HEK293T (cell line): ENCODE measurements around the gene LIMS4.
"Not testable (repeated sequence)": the region's sequence is repeated elsewhere in the genome, so short reads cannot be mapped to it uniquely, and the experiment has no call there.

Source experiments
- ARNT ChIP-seq: fragments of 450-650 bp; IDR thresholded peaks from 2 replicates; pipeline ENCODE4 v1.6.1; 2017; ENCODE audit warnings: mild to moderate bottlenecking
- BHLHE40 ChIP-seq: fragments of 450-650 bp; IDR thresholded peaks from 2 replicates; pipeline ENCODE4 v1.6.1; 2016; ENCODE audit warnings: mild to moderate bottlenecking, moderate library complexity, borderline replicate concordance
- CTBP1 ChIP-seq: fragments of 450-650 bp; IDR thresholded peaks from 2 replicates; pipeline ENCODE4 v1.6.1; 2016; ENCODE audit warnings: borderline replicate concordance
- ELF4 ChIP-seq: fragments of 450-650 bp; IDR thresholded peaks from 2 replicates; pipeline ENCODE4 v1.6.1; 2017; ENCODE audit warnings: antibody characterized with exemption
- FOXA1 ChIP-seq: fragments of 450-650 bp; IDR thresholded peaks from 2 replicates; pipeline ENCODE4 v1.6.1; 2016; ENCODE audit warnings: mild to moderate bottlenecking
- FOXK2 ChIP-seq: fragments of 450-650 bp; IDR thresholded peaks from 2 replicates; pipeline ENCODE4 v1.6.1; 2016; ENCODE audit warnings: mild to moderate bottlenecking
- FOXM1 ChIP-seq: fragments of 450-650 bp; IDR thresholded peaks from 2 replicates; pipeline ENCODE4 v1.6.1; 2017; ENCODE audit warnings: mild to moderate bottlenecking, borderline replicate concordance
- HDGF ChIP-seq: fragments of 450-650 bp; IDR thresholded peaks from 2 replicates; pipeline ENCODE4 v1.6.1; 2017; ENCODE audit warnings: antibody characterized with exemption, borderline replicate concordance
- L3MBTL2 ChIP-seq: fragments of 450-650 bp; conservative IDR thresholded peaks from 2 replicates; pipeline ENCODE4 v1.6.1; 2016; ENCODE audit warnings: mild to moderate bottlenecking
- NFRKB ChIP-seq: fragments of 450-650 bp; IDR thresholded peaks from 2 replicates; pipeline ENCODE4 v1.6.1; 2016; ENCODE audit warnings: mild to moderate bottlenecking, moderate library complexity
- SP1 ChIP-seq: fragments of 450-650 bp; IDR thresholded peaks from 2 replicates; pipeline ENCODE4 v1.6.1; 2017
- SUZ12 ChIP-seq: fragments of 450-650 bp; IDR thresholded peaks from 2 replicates; pipeline ENCODE4 v1.6.1; 2016; ENCODE audit warnings: mild to moderate bottlenecking
- TARDBP ChIP-seq: fragments of 450-650 bp; IDR thresholded peaks from 2 replicates; pipeline ENCODE4 v1.6.1; 2016
- ZNF384 ChIP-seq: fragments of 450-650 bp; IDR thresholded peaks from 2 replicates; pipeline ENCODE4 v1.6.1; 2016

GRCh38 chr2:110420641-110421354 lies 51.8 kb downstream of the LIMS4 start:
- not testable (repeated sequence) for TF ChIP-seq ARNT, FOXM1, FOXA1, CTBP1, SP1, TARDBP, NFRKB, HDGF, ZNF384, ELF4, BHLHE40, FOXK2, SUZ12, L3MBTL2
